GM10248 (cell line): ENCODE data around the gene CFAP53.

Experiments
- CTCF ChIA-PET: fragments of 300-600 bp; sonication (Branson Sonifier 250); formaldehyde crosslinking; extraction: SDS; loops from one replicate; lab custom pipeline; 2021; ENCODE audit warnings: antibody characterized with exemption; lab: Yijun Ruan, JAX
- POLR2A ChIA-PET: fragments of 350-650 bp; sonication (Branson Sonifier 250); formaldehyde crosslinking; extraction: SDS; loops from one replicate; lab custom pipeline; 2020; ENCODE audit warnings: antibody characterized with exemption; lab: Yijun Ruan, JAX
- DNase-seq: peaks from one replicate; pipeline ENCODE4 v3.0.0; 2012; ENCODE audit errors: extremely low spot score
- CTCF ChIP-seq: IDR thresholded peaks from 2 replicates; pipeline ENCODE4 v1.5.1; 2012; ENCODE audit warnings: mild to moderate bottlenecking, low read depth; ENCODE audit errors: extremely low read depth, missing control alignments, control extremely low read depth

Gene CFAP53

GRCh38 chr18:50287441-50288347 lies 21.4 kb upstream of the CFAP53 start, which contains the start of gene CXXC1:
Gene CXXC1 (minus strand): TSS chr18:50287692. CDS start chr18:50287589, 103 bp downstream.
- DNase-seq = peak; percentile 91
- POLR2A ChIA-PET = no interaction called here
- CTCF ChIA-PET = interaction anchor here (1.1 to 3.5 kb wide), 5 partner anchors 15 to 69 kb away, joined by 3 to 24 read pairs (median 4); no protein-coding TSS in a partner anchor
- peak; percentile 48 for TF ChIP-seq CTCF

GRCh38 chr18:50287028-50287440 lies 20.7 kb upstream of the CFAP53 start:
- CTCF ChIA-PET = no interaction called here
- no peak for DNase-seq
- POLR2A ChIA-PET = no interaction called here
- no peak for TF ChIP-seq CTCF

GRCh38 chr18:50286391-50287027 lies 20.2 kb upstream of the CFAP53 start:
- TF ChIP-seq CTCF = no peak
- no peak for DNase-seq
- ChIA-PET CTCF (interaction anchor here (1.7 kb wide), 1 partner anchor 71 kb away, joined by 5 read pairs; no protein-coding TSS in a partner anchor), POLR2A (no interaction called here)

- no peak for DNase-seq
- ChIA-PET POLR2A (no interaction called here), CTCF (interaction anchor here (1.7 kb wide), 1 partner anchor 72 kb away, joined by 5 read pairs; no protein-coding TSS in a partner anchor)
- no peak for TF ChIP-seq CTCF
Observed at GRCh38 chr18:50285631-50286321, 19.5 kb upstream of the CFAP53 start.

- ChIA-PET CTCF (interaction anchor here (1.7 kb wide), 1 partner anchor 72 kb away, joined by 5 read pairs; no protein-coding TSS in a partner anchor), POLR2A (no interaction called here)
- DNase-seq = no peak
- no peak for TF ChIP-seq CTCF
Observed at GRCh38 chr18:50285071-50285470, 18.8 kb upstream of the CFAP53 start.
